Dendritic cell treated with granulocyte-macrophage colony-stimulating factor and Interleukin-4, amounts not matched to agents 40 ng/mL and 50 ng/mL, for 4 days (primary cell): ENCODE measurements around the gene CD151.

ENCODE experiments used
- H3K27ac Mint-ChIP-seq: one replicate; pipeline ENCODE4 v1.8.0; 2022; ENCODE audit warnings: mild to moderate bottlenecking, mixed read lengths
- H3K27me3 Mint-ChIP-seq: one replicate; pipeline ENCODE4 v1.8.0; 2022; ENCODE audit warnings: mild to moderate bottlenecking, mixed read lengths
- H3K36me3 Mint-ChIP-seq: one replicate; pipeline ENCODE4 v1.8.0; 2022; ENCODE audit warnings: low read depth, mixed read lengths
- H3K4me1 Mint-ChIP-seq: one replicate; pipeline ENCODE4 v1.8.0; 2022; ENCODE audit warnings: low read depth, mixed read lengths
- H3K4me3 Mint-ChIP-seq: one replicate; pipeline ENCODE4 v1.8.0; 2022; ENCODE audit warnings: mild to moderate bottlenecking, moderate library complexity, mixed read lengths
- H3K9me3 Mint-ChIP-seq: one replicate; pipeline ENCODE4 v1.8.0; 2022; ENCODE audit warnings: mixed read lengths
- intact Hi-C: fragments of 100-400 bp; cut with micrococcal nuclease; formaldehyde crosslinking; loops from one replicate; pipeline ENCODE4 v1.15.0; 2022

Gene CD151

GRCh38 chr11:843818-844692 is 11.3 kb downstream of the CD151 start:
- Mint-ChIP-seq H3K27me3 (peaks cover 29% of the 10 kb centered on the region), H3K36me3 (peaks cover 69% of the 10 kb centered on the region), H3K27ac (peak overlapping the region; percentile 93), H3K4me1 (peaks cover 69% of the 10 kb centered on the region), H3K4me3 (peak overlapping the region; percentile 81), H3K9me3 (no peaks in the 10 kb centered on the region)
- intact Hi-C loops: loop anchor here (5.0 kb wide), 1 partner anchor 37 kb away; the partner anchor contains the start of genes PIDD1 and RPLP2

GRCh38 chr11:844693-845644 is 12.2 kb downstream of the CD151 start:
- H3K36me3 Mint-ChIP-seq: peaks cover 66% of the 10 kb centered on the region
- intact Hi-C loops: loop anchor here (5.0 kb wide), 1 partner anchor 38 kb away; the partner anchor contains the start of genes PIDD1 and RPLP2
- peak overlapping the region; percentile 81 for H3K4me3 Mint-ChIP-seq
- H3K9me3 Mint-ChIP-seq: no peaks in the 10 kb centered on the region
- H3K27ac Mint-ChIP-seq: peak overlapping the region; percentile 93
- H3K27me3 Mint-ChIP-seq: peaks cover 34% of the 10 kb centered on the region
- peaks cover 66% of the 10 kb centered on the region for H3K4me1 Mint-ChIP-seq

- no peaks in the 10 kb centered on the region for H3K9me3 Mint-ChIP-seq
- intact Hi-C loops: no loop called here
- peak overlapping the region; percentile 93 for H3K27ac Mint-ChIP-seq
- peaks cover 44% of the 10 kb centered on the region for H3K27me3 Mint-ChIP-seq
- peaks cover 56% of the 10 kb centered on the region for H3K4me1 Mint-ChIP-seq
- H3K36me3 Mint-ChIP-seq: peaks cover 66% of the 10 kb centered on the region
- peak overlapping the region; percentile 81 for H3K4me3 Mint-ChIP-seq
Measured at GRCh38 chr11:845872-846495, 13.2 kb downstream of the CD151 start.

- intact Hi-C loops: no loop called here
- Mint-ChIP-seq H3K4me3 (peak overlapping the region; percentile 81), H3K4me1 (peaks cover 51% of the 10 kb centered on the region), H3K36me3 (peaks cover 66% of the 10 kb centered on the region), H3K27ac (peak overlapping the region; percentile 63), H3K9me3 (no peaks in the 10 kb centered on the region), H3K27me3 (peaks cover 46% of the 10 kb centered on the region)
Measured at GRCh38 chr11:846496-847098, 13.8 kb downstream of the CD151 start.

- Mint-ChIP-seq H3K4me1 (peaks cover 56% of the 10 kb centered on the region), H3K27me3 (peaks cover 46% of the 10 kb centered on the region), H3K36me3 (peaks cover 78% of the 10 kb centered on the region), H3K4me3 (no peak overlapping the region), H3K27ac (no peak overlapping the region), H3K9me3 (no peaks in the 10 kb centered on the region)
- intact Hi-C loops: no loop called here
Measured at GRCh38 chr11:847876-848275, 15.1 kb downstream of the CD151 start.

- H3K36me3 Mint-ChIP-seq: peaks cover 81% of the 10 kb centered on the region
- peak overlapping the region; percentile 69 for H3K4me3 Mint-ChIP-seq
- H3K4me1 Mint-ChIP-seq: peaks cover 53% of the 10 kb centered on the region
- H3K27ac Mint-ChIP-seq: no peak overlapping the region
- intact Hi-C loops: no loop called here
- H3K9me3 Mint-ChIP-seq: no peaks in the 10 kb centered on the region
- peaks cover 46% of the 10 kb centered on the region for H3K27me3 Mint-ChIP-seq
Measured at GRCh38 chr11:848380-848931, 15.7 kb downstream of the CD151 start.

GRCh38 chr11:849104-849824 is 16.5 kb downstream of the CD151 start:
- H3K4me1 Mint-ChIP-seq: peaks cover 46% of the 10 kb centered on the region
- no peaks in the 10 kb centered on the region for H3K9me3 Mint-ChIP-seq
- no peak overlapping the region for H3K27ac Mint-ChIP-seq
- H3K36me3 Mint-ChIP-seq: peaks cover 81% of the 10 kb centered on the region
- H3K4me3 Mint-ChIP-seq: peak overlapping the region; percentile 69
- intact Hi-C loops: no loop called here
- peaks cover 46% of the 10 kb centered on the region for H3K27me3 Mint-ChIP-seq

- H3K4me3 Mint-ChIP-seq: peak overlapping the region; percentile 13
- H3K27ac Mint-ChIP-seq: no peak overlapping the region
- no peaks in the 10 kb centered on the region for H3K9me3 Mint-ChIP-seq
- peaks cover 82% of the 10 kb centered on the region for H3K36me3 Mint-ChIP-seq
- H3K27me3 Mint-ChIP-seq: peaks cover 41% of the 10 kb centered on the region
- peaks cover 41% of the 10 kb centered on the region for H3K4me1 Mint-ChIP-seq
- intact Hi-C loops: loop anchor here (10.0 kb wide), 1 partner anchor 205 kb away; no protein-coding TSS in a partner anchor
Measured at GRCh38 chr11:849951-850774, 17.4 kb downstream of the CD151 start.

- peaks cover 38% of the 10 kb centered on the region for H3K27me3 Mint-ChIP-seq
- intact Hi-C loops: loop anchor here (10.0 kb wide), 1 partner anchor 204 kb away; no protein-coding TSS in a partner anchor
- H3K4me3 Mint-ChIP-seq: no peak overlapping the region
- peaks cover 89% of the 10 kb centered on the region for H3K36me3 Mint-ChIP-seq
- H3K9me3 Mint-ChIP-seq: no peaks in the 10 kb centered on the region
- peaks cover 32% of the 10 kb centered on the region for H3K4me1 Mint-ChIP-seq
- H3K27ac Mint-ChIP-seq: no peak overlapping the region
Measured at GRCh38 chr11:850775-851763, 18.3 kb downstream of the CD151 start.

GRCh38 chr11:852762-853161 is 20.0 kb downstream of the CD151 start:
- Mint-ChIP-seq H3K4me1 (peaks cover 25% of the 10 kb centered on the region), H3K9me3 (no peaks in the 10 kb centered on the region), H3K27ac (no peak overlapping the region), H3K4me3 (no peak overlapping the region), H3K27me3 (peaks cover 30% of the 10 kb centered on the region), H3K36me3 (peaks cover 94% of the 10 kb centered on the region)
- intact Hi-C loops: loop anchor here (10.0 kb wide), 1 partner anchor 202 kb away; no protein-coding TSS in a partner anchor
